H9 (cell line): ENCODE results near the gene HOXA4. TPM values are rescaled to one million over a fixed set of nuclear protein-coding genes. Genes with fewer than 3 reads are reported as not detected.

Experiments used
- DNase-seq: peaks from one replicate; pipeline ENCODE4 v3.0.0-alpha.2; 2017
- H2AFZ ChIP-seq: one replicate; pipeline ENCODE4 v1.6.1; 2013; ENCODE audit warnings: mild to moderate bottlenecking, low read length, control low read depth, moderate library complexity
- H2AK5ac ChIP-seq: 2 replicates; pipeline ENCODE4 v1.6.1; 2013; ENCODE audit warnings: low read length, control low read depth, mixed read lengths; ENCODE audit not compliant: insufficient read length
- H2BK120ac ChIP-seq: one replicate; pipeline ENCODE4 v1.6.1; 2013; ENCODE audit warnings: low read depth, mild to moderate bottlenecking, low read length, control low read depth, inconsistent platforms; ENCODE audit not compliant: poor library complexity, severe bottlenecking
- H2BK12ac ChIP-seq: 2 replicates; pipeline ENCODE4 v1.6.1; 2013; ENCODE audit warnings: low read length, control low read depth, mixed read lengths, low read depth; ENCODE audit not compliant: insufficient read length
- H2BK15ac ChIP-seq: 2 replicates; pipeline ENCODE4 v1.6.1; 2013; ENCODE audit warnings: low read depth, low read length, control low read depth
- H2BK20ac ChIP-seq: one replicate; pipeline ENCODE4 v1.6.1; 2013; ENCODE audit warnings: low read depth, mild to moderate bottlenecking, low read length, control low read depth, inconsistent platforms; ENCODE audit not compliant: poor library complexity, severe bottlenecking
- H2BK5ac ChIP-seq: 2 replicates; pipeline ENCODE4 v1.6.1; 2013; ENCODE audit warnings: low read length, control low read depth, mixed read lengths; ENCODE audit not compliant: insufficient read length
- H3K14ac ChIP-seq: 2 replicates; pipeline ENCODE4 v1.6.1; 2013; ENCODE audit warnings: low read length, control low read depth; ENCODE audit not compliant: insufficient read depth
- H3K18ac ChIP-seq: 2 replicates; pipeline ENCODE4 v1.6.1; 2013; ENCODE audit warnings: low read depth, mild to moderate bottlenecking, mixed read lengths, low read length, control low read depth; ENCODE audit not compliant: insufficient read length
- H3K23ac ChIP-seq: 2 replicates; pipeline ENCODE4 v1.6.1; 2013; ENCODE audit warnings: low read length, control low read depth, mixed read lengths, low read depth; ENCODE audit not compliant: insufficient read length
- H3K23me2 ChIP-seq: 2 replicates; pipeline ENCODE4 v1.6.1; 2013; ENCODE audit warnings: low read depth, mild to moderate bottlenecking, mixed read lengths, low read length, control low read depth; ENCODE audit not compliant: insufficient read length, poor library complexity, severe bottlenecking
- H3K27ac ChIP-seq: 2 replicates; pipeline ENCODE4 v1.5.1; 2013; ENCODE audit warnings: low read length, control low read depth, mixed read lengths, low read depth; ENCODE audit not compliant: insufficient read length
- H3K27me3 ChIP-seq: 2 replicates; pipeline ENCODE4 v1.6.1; 2013; ENCODE audit warnings: low read length, control low read depth, inconsistent platforms; ENCODE audit not compliant: insufficient read depth
- H3K4ac ChIP-seq: 2 replicates; pipeline ENCODE4 v1.6.1; 2013; ENCODE audit warnings: low read depth, mild to moderate bottlenecking, control low read depth, inconsistent platforms, low read length, moderate library complexity
- H3K4me1 ChIP-seq: 2 replicates; pipeline ENCODE4 v1.6.1; 2013; ENCODE audit warnings: low read length, control low read depth, inconsistent platforms; ENCODE audit not compliant: insufficient read depth
- H3K4me2 ChIP-seq: 2 replicates; pipeline ENCODE4 v1.6.1; 2013; ENCODE audit warnings: low read length, control low read depth, mixed read lengths; ENCODE audit not compliant: insufficient read length, insufficient read depth
- H3K56ac ChIP-seq: 2 replicates; pipeline ENCODE4 v1.6.1; 2013; ENCODE audit warnings: low read depth, mild to moderate bottlenecking, mixed read lengths, low read length, control low read depth; ENCODE audit not compliant: insufficient read length
- H3K79me1 ChIP-seq: 2 replicates; pipeline ENCODE4 v1.6.1; 2013; ENCODE audit warnings: low read depth, mild to moderate bottlenecking, moderate library complexity, low read length, control low read depth, inconsistent platforms; ENCODE audit not compliant: insufficient read depth, poor library complexity, severe bottlenecking
- H3K79me2 ChIP-seq: 2 replicates; pipeline ENCODE4 v1.6.1; 2013; ENCODE audit warnings: low read length, control low read depth, inconsistent platforms; ENCODE audit not compliant: insufficient read depth
- H3K9ac ChIP-seq: 2 replicates; pipeline ENCODE4 v1.6.1; 2013; ENCODE audit warnings: low read length, control low read depth, mixed read lengths; ENCODE audit not compliant: insufficient read length; ENCODE audit errors: extremely low read depth
- H3K9me3 ChIP-seq: one replicate; pipeline ENCODE4 v1.6.1; 2013; ENCODE audit warnings: low read depth, low read length, inconsistent platforms; ENCODE audit not compliant: control insufficient read depth
- H3T11ph ChIP-seq: one replicate; pipeline ENCODE4 v1.6.1; 2013; ENCODE audit warnings: mild to moderate bottlenecking, low read length, control low read depth, inconsistent platforms
- H4K20me1 ChIP-seq: one replicate; pipeline ENCODE4 v1.6.1; 2013; ENCODE audit not compliant: control insufficient read depth, insufficient read length, insufficient read depth
- H4K5ac ChIP-seq: 2 replicates; pipeline ENCODE4 v1.6.1; 2013; ENCODE audit warnings: low read depth, mild to moderate bottlenecking, mixed read lengths, low read length, control low read depth; ENCODE audit not compliant: insufficient read length
- H4K8ac ChIP-seq: replicated peaks from 2 replicates; pipeline ENCODE4 v1.6.1; 2013; ENCODE audit warnings: low read length, control low read depth, mixed read lengths, low read depth; ENCODE audit not compliant: insufficient read length
- H4K91ac ChIP-seq: 2 replicates; pipeline ENCODE4 v1.6.1; 2013; ENCODE audit warnings: low read depth, mild to moderate bottlenecking, moderate library complexity, mixed read lengths, low read length, control low read depth; ENCODE audit not compliant: insufficient read length
- H3K27ac Mint-ChIP-seq, 3 experiments: 2 replicates in 2 of 3; 3 replicates in 1 of 3; pipeline ENCODE4 v1.8.0; 2020 to 2021; ENCODE audit warnings: mixed read lengths in 3 of 3, mild to moderate bottlenecking in 1 of 3, moderate library complexity in 1 of 3
- H3K27me3 Mint-ChIP-seq: 2 replicates; pipeline ENCODE4 v1.8.0; 2021; ENCODE audit warnings: low read depth, mild to moderate bottlenecking, moderate library complexity, mixed read lengths
- H3K36me3 Mint-ChIP-seq, 3 experiments: 2 replicates in 2 of 3; 3 replicates in 1 of 3; pipeline ENCODE4 v1.8.0; 2020 to 2021; ENCODE audit warnings: low read depth in 3 of 3, mixed read lengths in 3 of 3; ENCODE audit not compliant: insufficient read depth in 1 of 3
- H3K4me1 Mint-ChIP-seq, 2 experiments: 2 replicates each; pipeline ENCODE4 v1.8.0; 2020; ENCODE audit warnings: mixed read lengths in 2 of 2
- H3K4me3 Mint-ChIP-seq, 2 experiments: 2 replicates in 1 of 2; 3 replicates in 1 of 2; pipeline ENCODE4 v1.8.0; 2020 to 2021; ENCODE audit warnings: mild to moderate bottlenecking in 2 of 2, mixed read lengths in 2 of 2, moderate library complexity in 1 of 2
- H3K9me3 Mint-ChIP-seq, 2 experiments: 2 replicates in 1 of 2; 3 replicates in 1 of 2; pipeline ENCODE4 v1.8.0; 2020; ENCODE audit warnings: mild to moderate bottlenecking in 2 of 2, mixed read lengths in 2 of 2, moderate library complexity in 1 of 2
- CTCF ChIP-seq: fragments of 200-600 bp; sonication (generic); conservative IDR thresholded peaks from 3 replicates; pipeline ENCODE4 v1.8.0; 2021; ENCODE audit warnings: antibody characterized with exemption, mild to moderate bottlenecking
- WGBS: extraction: QIAGEN DNeasy Blood & Tissue Kit; methylation state at CpG from one replicate; pipeline ENCODE4 v1.1.7; 2013; ENCODE audit warnings: missing lambda C conversion rate, low lambda C conversion rate, mixed read lengths; ENCODE audit not compliant: insufficient read length; ENCODE audit errors: extremely low coverage; 5-methylcytosine and 5-hydroxymethylcytosine counted together
- total RNA-seq: library from RNA; stranded (reverse); gene quantifications from 2 replicates; pipeline ENCODE4 v1.2.1, GENCODE V29; 2021

HOXA4 gene
- total RNA-seq, 1 experiment from 2014 or later = not detected

GRCh38 chr7:27113991-27114769, 16.4 kb downstream of the HOXA4 start:
- H3K9me3 ChIP-seq = no peaks in the 10 kb centered on the region
- Mint-ChIP-seq H3K36me3 (peaks cover 0 to 2% (median 0%) of the 10 kb centered on the region in 3 experiments; a peak in 2 of 7 replicates), H3K4me3 (peak overlapping the region in 1 of 2 experiments; percentile 68; a peak in 3 of 5 replicates), H3K27me3 (peaks cover 98% of the 10 kb centered on the region), H3K9me3 (peaks cover 0 to 1% of the 10 kb centered on the region in 2 experiments; a peak in 3 of 5 replicates), H3K27ac (no peak overlapping the region; a peak in 1 of 7 replicates), H3K4me1 (peaks cover 8 to 19% of the 10 kb centered on the region in 2 experiments; a peak in 3 of 4 replicates)
- H4K91ac ChIP-seq = no peak overlapping the region
- H2BK12ac ChIP-seq = no peak overlapping the region
- no peaks in the 10 kb centered on the region for H3K79me2 ChIP-seq
- no peaks in the 10 kb centered on the region for H3K4me1 ChIP-seq
- H2BK15ac ChIP-seq = no peak overlapping the region
- no peak overlapping the region for H2BK120ac ChIP-seq
- no peak overlapping the region for H3T11ph ChIP-seq
- WGBS = no CpG with 5 or more reads among the region's 26 CpGs
- peaks cover 96% of the 10 kb centered on the region for H3K27me3 ChIP-seq
- no peak overlapping the region for H2BK5ac ChIP-seq
- no peaks in the 10 kb centered on the region for H3K79me1 ChIP-seq
- no peak overlapping the region for H4K5ac ChIP-seq
- no peak for DNase-seq
- TF ChIP-seq CTCF = no peak
- H2BK20ac ChIP-seq = no peak overlapping the region
- H3K9ac ChIP-seq = no peak overlapping the region
- H3K23ac ChIP-seq = no peak overlapping the region
- H3K56ac ChIP-seq = no peak overlapping the region
- no peak overlapping the region for H3K4ac ChIP-seq
- H2AK5ac ChIP-seq = no peak overlapping the region
- no peak overlapping the region for H3K14ac ChIP-seq
- H3K23me2 ChIP-seq = peaks cover 3% of the 10 kb centered on the region
- H4K20me1 ChIP-seq = peaks cover 2% of the 10 kb centered on the region
- H2AFZ ChIP-seq = no peak overlapping the region
- no peak overlapping the region for H4K8ac ChIP-seq
- no peak overlapping the region for H3K4me2 ChIP-seq
- H3K27ac ChIP-seq = no peak overlapping the region
- H3K18ac ChIP-seq = no peak overlapping the region
